ENCODE results near the gene DMD. TPM values are rescaled to one million over a fixed set of nuclear protein-coding genes. Genes with fewer than 3 reads are reported as not detected.

DMD gene
- total RNA-seq, 1 donor from 2014 or later = 127 TPM

GRCh38 chrX:31190221-31190975, 2021.0 kb downstream of the DMD start:
- DNase-seq (ENCODE audit: low spot score) = no peak

GRCh38 chrX:31186693-31187338, 2024.5 kb downstream of the DMD start:
- DNase-seq (ENCODE audit: low spot score) = no peak

DNA sequence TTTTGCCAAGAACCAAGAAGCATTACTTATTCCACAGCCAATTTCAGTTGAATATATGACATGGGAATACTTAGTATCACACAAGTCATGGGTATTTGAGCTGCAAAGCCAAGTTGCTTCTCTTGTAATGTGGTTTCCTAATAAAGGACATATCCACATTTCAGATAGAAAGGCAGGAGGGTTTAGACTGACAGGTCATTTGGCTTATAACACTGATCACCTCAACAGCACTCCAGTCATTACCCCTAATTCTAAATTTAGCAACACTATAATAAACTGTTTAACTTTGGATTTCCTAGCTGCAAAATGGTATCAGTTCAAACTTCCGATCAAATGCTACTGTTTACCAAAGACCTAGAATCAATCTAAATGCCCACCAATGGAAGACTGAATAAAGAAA, 2025.5 kb downstream of the DMD start:
- no peak for DNase-seq (ENCODE audit: low spot score)

DNA sequence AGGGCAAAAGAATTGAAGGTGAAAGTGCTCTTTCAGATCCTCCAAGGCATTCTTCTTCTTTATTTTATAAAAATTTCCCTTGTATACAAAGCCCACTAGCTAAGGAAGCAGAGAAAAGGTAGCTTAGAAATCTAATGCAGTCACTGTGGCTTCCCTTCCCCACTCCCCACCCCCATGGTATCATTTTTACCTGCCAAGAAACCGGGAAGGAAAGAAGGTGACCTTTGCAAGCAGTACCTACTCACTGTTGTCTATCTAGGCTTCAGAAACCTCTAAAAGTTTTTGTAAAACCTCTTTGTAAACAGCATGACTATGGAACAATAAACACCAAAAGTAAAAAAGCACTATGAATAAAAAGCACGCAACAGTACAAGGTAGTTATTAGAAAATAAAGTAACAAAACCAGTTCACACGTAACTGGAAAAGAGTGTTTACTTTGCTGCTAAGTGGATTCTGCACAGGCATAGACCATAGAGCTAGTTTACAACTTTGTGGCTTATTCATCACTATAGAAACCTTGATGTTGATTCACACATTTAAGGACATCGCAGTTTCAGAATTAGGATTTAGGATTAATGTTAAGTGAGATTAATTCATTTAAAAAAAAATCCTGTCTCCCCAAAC, 2029.9 kb downstream of the DMD start:
- DNase-seq (ENCODE audit: low spot score) = no peak

DNA sequence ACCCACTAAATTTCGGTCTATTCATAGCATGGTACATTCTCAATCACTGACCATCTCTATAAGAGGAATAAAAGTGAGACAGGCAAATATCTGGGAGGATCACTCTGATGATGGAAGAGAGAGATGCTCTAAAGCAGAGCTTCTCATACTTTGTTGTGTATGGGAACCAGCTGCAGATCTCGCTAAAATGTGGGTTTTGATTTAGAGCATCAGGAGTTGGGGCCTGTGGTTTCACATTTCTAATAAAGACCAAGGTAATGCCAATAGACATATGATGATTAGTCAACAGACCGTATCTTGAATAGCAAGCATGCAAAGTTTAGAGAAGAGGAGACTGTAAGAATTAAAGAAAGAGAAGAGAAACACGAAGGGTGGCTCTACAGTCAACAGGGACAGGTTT, 2032.1 kb downstream of the DMD start:
- DNase-seq (ENCODE audit: low spot score) = no peak

DNA sequence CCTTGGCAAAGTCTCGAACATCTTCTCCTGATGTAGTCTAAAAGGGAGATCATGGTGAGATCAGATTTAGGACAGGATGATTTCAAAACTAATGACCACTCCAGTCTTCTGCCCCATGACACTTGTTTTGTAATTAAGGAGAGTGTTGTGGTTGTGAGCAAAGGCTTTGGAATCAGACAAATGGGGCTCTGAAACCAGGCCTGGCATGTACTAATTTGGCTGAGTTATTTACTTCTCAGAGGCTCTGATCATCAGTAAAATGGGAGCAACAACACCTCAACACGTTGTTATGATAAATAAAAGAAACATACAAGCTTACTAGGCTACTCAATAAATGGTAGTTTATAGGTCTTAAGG, 2032.6 kb downstream of the DMD start:
- no peak for DNase-seq (ENCODE audit: low spot score)

DNA sequence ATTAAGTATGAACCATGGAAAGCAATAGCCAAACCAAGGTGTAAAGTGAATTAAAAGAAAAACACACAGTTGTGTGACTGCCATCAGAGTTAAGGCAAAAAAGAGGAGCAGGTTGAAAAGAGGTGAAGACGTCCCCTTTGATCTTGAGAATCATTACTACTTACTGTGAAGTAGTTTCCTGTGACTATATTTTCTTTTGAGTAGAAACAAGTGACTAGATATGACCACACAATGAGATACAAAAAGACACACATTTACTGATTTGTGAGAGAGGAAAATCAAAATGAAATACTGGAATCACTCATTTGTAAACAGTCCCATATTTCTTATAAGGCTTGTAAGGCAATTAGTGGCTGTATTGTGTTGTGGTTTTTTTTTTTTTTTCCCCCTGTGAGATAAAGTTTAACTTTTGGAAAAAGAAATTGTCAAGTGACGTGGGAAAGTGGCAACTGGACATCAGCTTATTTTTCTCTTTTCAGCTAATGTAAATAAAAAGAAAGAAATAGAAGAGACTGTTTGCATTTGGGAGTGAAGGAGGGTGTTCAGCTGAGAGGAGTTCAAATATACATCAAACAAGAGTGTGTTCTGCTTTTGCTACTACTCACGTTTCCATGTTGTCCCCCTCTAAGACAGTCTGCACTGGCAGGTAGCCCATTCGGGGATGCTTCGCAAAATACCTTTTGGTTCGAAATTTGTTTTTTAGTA, 2033.1 kb downstream of the DMD start:
- DNase-seq (ENCODE audit: low spot score) = no peak

DNA sequence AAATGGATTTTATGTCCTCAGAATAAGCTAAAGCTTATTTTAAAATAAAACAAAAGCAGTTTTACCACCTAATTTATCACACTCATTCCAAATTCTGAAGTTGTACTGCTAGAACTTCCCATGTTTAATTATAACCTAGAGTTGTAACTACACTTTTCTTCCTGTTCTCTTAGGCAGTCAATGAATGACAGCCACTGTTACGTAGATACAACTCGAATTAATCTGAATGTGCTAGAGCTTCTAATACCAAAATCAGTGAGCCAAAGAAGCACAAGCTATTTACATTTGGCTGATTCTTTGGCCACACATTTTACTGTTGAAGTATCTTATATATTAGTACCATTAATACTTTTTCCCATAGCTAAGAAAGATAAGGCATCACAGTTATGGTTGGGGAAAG, 2040.6 kb downstream of the DMD start:
- DNase-seq (ENCODE audit: low spot score) = no peak

DNA sequence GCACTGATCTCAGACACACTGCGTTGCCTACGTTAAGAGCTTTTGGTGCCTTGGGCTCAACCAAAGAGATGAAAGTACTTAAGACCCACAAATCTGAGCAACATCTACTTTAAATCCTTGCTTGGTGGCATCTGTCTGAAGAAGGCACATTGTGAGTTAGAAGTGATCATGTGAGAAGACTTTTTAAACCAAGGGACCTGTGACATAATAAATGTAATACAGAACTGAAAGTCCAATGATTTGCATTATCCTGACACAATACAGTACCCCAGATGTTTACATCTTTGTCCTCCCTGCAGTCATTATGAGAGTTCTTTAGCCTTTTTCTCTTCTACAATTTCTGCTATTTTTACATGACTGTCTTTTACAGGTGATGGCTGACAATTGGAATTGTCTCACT, 2042.8 kb downstream of the DMD start:
- no peak for DNase-seq (ENCODE audit: low spot score)

DNA sequence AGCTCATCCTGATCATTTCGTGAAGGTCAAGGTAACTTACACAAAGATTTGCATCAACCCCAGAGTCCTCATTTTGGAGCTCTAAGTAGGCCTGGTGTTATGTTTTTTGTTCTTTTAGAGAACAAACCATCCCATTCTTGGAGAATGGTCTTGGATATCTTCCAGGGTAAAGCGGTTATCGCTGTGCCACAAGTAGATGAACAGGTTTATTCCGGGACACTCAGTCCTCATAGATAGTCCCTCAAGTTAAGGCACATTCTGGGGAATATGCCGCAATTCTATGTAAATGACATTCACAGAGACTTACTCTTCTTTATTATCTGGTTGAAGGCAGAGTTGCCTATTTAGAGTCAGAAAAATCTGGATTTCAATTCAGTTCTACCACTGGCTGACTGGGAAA, 2044.5 kb downstream of the DMD start:
- no peak for DNase-seq (ENCODE audit: low spot score)

GRCh38 chrX:31166416-31166815, 2044.9 kb downstream of the DMD start:
- no peak for DNase-seq (ENCODE audit: low spot score)

DNA sequence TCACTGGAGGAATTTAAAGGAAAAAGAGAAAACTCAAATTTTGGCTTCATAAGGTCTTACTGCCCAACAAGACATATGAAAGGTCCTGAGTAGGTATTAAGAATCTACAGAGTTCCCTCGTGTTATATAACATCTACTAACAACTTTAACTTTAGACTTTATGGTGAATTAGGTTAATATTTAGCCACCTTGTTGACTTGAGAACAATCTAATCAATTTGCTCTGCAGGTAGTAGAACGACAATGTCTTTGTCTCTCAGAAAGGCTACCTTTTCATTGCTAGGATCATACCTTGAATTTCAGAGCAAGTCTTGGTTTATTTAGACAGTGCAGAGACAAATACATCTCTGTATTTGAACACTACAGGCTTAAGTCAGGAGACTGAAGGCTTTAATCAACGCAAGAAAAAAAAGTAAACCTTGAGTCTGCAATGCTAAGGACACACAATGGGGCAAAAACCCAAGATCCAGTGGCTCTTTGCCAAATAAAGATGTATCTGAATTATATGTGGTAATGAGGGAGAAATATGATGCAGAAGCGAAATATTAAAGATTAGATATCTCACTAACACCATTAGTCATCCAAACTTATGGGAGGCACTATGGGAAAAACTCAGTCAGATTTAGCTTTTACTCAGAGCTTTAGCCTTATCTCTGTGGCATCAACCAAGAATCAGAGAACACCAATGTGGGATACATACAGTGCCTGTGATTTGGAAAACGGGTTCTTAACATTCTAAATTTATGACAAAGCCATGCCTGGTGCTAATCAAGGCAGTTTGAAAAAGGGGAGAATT, 2045.9 kb downstream of the DMD start:
- DNase-seq (ENCODE audit: low spot score) = no peak

- no peak for DNase-seq (ENCODE audit: low spot score)
Measured at GRCh38 chrX:31154946-31155345, 2056.4 kb downstream of the DMD start.

GRCh38 chrX:31153475-31154047, 2057.8 kb downstream of the DMD start:
- DNase-seq (ENCODE audit: low spot score) = no peak

- DNase-seq (ENCODE audit: low spot score) = no peak
Measured at GRCh38 chrX:31147175-31147574, 2064.2 kb downstream of the DMD start.

DNA sequence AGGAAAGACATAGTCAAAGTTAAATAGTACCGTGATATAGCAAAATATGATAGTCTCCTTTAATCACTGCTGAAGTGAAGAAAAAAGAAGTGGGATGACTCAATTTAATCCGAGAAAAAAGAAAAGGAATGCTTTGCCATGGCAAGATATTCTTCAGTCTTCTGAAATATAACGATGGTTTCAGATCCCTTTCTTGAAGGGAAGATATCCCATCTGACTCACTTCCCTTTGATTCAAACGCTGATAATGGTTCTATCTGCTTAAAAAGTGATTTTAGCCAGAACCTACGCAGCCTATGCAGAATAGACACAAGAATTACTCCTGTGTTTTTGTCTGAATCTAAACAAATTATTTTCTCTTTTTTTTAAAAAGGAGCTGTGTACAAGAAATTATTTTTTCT, 2071.4 kb downstream of the DMD start:
- no peak for DNase-seq (ENCODE audit: low spot score)

DNA sequence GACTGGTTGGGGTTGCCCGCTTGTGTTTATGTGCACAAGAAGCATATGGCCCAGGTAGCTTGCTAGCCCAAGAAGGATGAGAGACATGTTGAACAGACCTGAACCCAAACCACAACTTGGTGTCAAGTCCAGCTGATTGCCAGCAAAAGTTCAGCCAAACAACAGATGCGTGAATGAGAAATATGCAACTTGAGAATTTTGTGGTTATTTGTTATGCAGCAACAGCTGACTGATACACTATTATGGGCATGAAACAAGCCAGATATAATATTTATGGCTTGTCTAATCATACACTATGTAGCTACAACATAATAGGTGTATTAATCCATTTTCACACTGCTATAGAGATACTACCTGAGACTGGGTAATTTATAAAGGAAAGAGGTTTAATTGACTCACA, 2073.2 kb downstream of the DMD start:
- DNase-seq (ENCODE audit: low spot score) = no peak

DNA sequence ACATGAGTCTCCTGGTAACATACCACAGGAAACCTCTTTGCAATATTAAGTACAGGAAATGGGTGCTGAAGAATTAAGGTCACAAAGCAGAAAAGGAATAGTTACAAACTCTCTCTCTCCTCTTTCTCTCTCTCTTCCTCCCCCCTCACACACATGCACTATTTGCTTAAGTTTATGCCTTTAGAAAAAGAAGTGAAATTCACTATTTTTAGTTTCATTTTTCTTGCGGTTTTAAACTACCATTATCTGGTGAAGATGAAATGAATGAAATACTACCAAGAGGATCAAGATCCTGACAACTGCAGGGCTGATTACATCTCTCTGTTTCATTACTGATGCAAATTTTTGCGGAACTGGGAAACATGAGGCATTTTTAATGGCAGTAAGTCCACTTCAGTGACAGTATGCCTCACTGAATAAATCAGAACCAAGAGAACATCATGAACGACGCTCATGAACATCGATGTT, 2075.2 kb downstream of the DMD start:
- DNase-seq (ENCODE audit: low spot score) = no peak

- DNase-seq (ENCODE audit: low spot score) = no peak
Measured at GRCh38 chrX:31132821-31133241, 2078.5 kb downstream of the DMD start.

GRCh38 chrX:31130457-31131220, 2080.7 kb downstream of the DMD start:
- DNase-seq (ENCODE audit: low spot score) = no peak

DNA sequence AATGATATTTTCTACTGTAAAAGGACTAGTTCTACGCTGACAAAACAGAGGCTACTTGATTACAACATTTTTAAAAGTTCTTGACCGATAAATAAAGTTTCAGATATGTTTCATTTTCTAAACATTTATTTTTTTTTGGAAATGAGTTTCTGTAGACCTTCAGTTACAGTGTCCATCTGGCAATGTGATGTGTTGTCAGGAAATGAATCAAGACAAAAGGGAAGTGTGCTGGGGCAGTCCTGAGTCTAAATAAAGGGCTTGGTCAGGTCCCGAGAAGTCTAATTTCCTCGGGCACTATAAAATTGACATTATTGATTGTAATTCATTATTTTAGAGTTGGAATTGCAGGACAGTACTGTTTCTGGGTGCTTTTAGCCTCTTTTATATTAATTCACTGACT, 2082.5 kb downstream of the DMD start:
- no peak for DNase-seq (ENCODE audit: low spot score)
